SK-N-SH (cell line): ENCODE results near the gene MROH2A. TPM values are rescaled to one million over a fixed set of nuclear protein-coding genes. Genes with fewer than 3 reads are reported as not detected.

Source experiments
- CTCF ChIA-PET: fragments of 300-600, 350-600 bp; formaldehyde crosslinking; extraction: SDS; loops from one replicate; lab custom pipeline; 2021; lab: Yijun Ruan, JAX
- POLR2A ChIA-PET: fragments of 350-600 bp; sonication (Branson Sonifier 250); formaldehyde crosslinking; extraction: SDS; loops from one replicate; lab custom pipeline; 2020; ENCODE audit warnings: antibody characterized with exemption, inconsistent platforms; lab: Yijun Ruan, JAX
- DNase-seq: peaks from one replicate; pipeline ENCODE4 v3.0.0; 2012
- H2AFZ ChIP-seq: fragments of 200-600 bp; sonication (generic); 2 replicates; pipeline ENCODE4 v1.8.1; 2016; ENCODE audit warnings: antibody characterized with exemption, mild to moderate bottlenecking, low read depth
- H3F3A ChIP-seq: fragments of 200-600 bp; sonication (generic); replicated peaks from 2 replicates; pipeline ENCODE3; 2016; ENCODE audit warnings: antibody characterized with exemption, mild to moderate bottlenecking; ENCODE audit not compliant: insufficient read depth
- H3K27ac ChIP-seq, 2 experiments: fragments of 200-500 bp in 1 of 2; fragments of 200-600 bp in 1 of 2; sonication (Bioruptor generic) in 1 of 2; sonication (generic), shearing (Covaris generic) in 1 of 2; 2 replicates each; pipeline versions ENCODE4 v1.5.1 to v1.6.1; 2014 to 2016; ENCODE audit warnings: low read depth in 2 of 2, inconsistent platforms in 1 of 2, low read length in 1 of 2, mild to moderate bottlenecking in 1 of 2, mixed read lengths in 1 of 2
- H3K27me3 ChIP-seq: fragments of 200-600 bp; sonication (generic), shearing (Covaris generic); 2 replicates; pipeline ENCODE4 v1.6.1; 2016; ENCODE audit warnings: mixed run types; ENCODE audit not compliant: insufficient read depth
- H3K36me3 ChIP-seq, 2 experiments: fragments of 200-500 bp in 1 of 2; fragments of 200-600 bp in 1 of 2; sonication (Bioruptor generic) in 1 of 2; sonication (generic) in 1 of 2; replicated peaks in 1 of 2; 2 replicates each; pipeline versions ENCODE3 to v1.5.1; 2014 to 2016; ENCODE audit warnings: low read length in 1 of 2, mild to moderate bottlenecking in 1 of 2; ENCODE audit not compliant: insufficient read depth in 2 of 2, control insufficient read depth in 1 of 2
- H3K4me1 ChIP-seq, 2 experiments: fragments of 200-500 bp in 1 of 2; fragments of 200-600 bp in 1 of 2; sonication (Bioruptor generic) in 1 of 2; sonication (generic), shearing (Covaris generic) in 1 of 2; 2 replicates each; pipeline versions ENCODE4 v1.5.1 to v1.6.1; 2014 to 2016; ENCODE audit warnings: low read depth in 1 of 2, low read length in 1 of 2, mixed run types in 1 of 2; ENCODE audit not compliant: insufficient read depth in 2 of 2, control insufficient read depth in 1 of 2
- H3K4me2 ChIP-seq: fragments of 200-600 bp; sonication (generic), shearing (Covaris generic); 2 replicates; pipeline ENCODE4 v1.6.1; 2017; ENCODE audit warnings: mixed run types
- H3K4me3 ChIP-seq, 2 experiments: fragments of 200-500 bp in 1 of 2; fragments of 200-600 bp in 1 of 2; sonication (Bioruptor generic) in 1 of 2; sonication (generic), shearing (Covaris generic) in 1 of 2; 2 replicates each; pipeline versions ENCODE4 v1.5.1 to v1.8.1; 2014 to 2016; ENCODE audit warnings: low read depth in 2 of 2, inconsistent platforms in 1 of 2, low read length in 1 of 2, mild to moderate bottlenecking in 1 of 2, mixed read lengths in 1 of 2, moderate library complexity in 1 of 2
- H3K79me2 ChIP-seq: fragments of 200-600 bp; sonication (generic); 2 replicates; pipeline ENCODE4 v1.8.1; 2017; ENCODE audit warnings: mild to moderate bottlenecking; ENCODE audit not compliant: insufficient read depth
- H3K9ac ChIP-seq: fragments of 200-600 bp; sonication (generic); 2 replicates; pipeline ENCODE4 v1.6.1; 2017; ENCODE audit warnings: mixed run types
- H3K9me2 ChIP-seq: fragments of 200-600 bp; sonication (generic); 2 replicates; pipeline ENCODE4 v1.6.1; 2017; ENCODE audit warnings: mixed run types
- H3K9me3 ChIP-seq: fragments of 200-600 bp; sonication (generic); 2 replicates; pipeline ENCODE4 v1.6.1; 2017; ENCODE audit warnings: mixed run types, mild to moderate bottlenecking, moderate library complexity
- H4K20me1 ChIP-seq: fragments of 200-600 bp; sonication (generic); 2 replicates; pipeline ENCODE4 v1.6.1; 2017; ENCODE audit warnings: mild to moderate bottlenecking, mixed run types; ENCODE audit not compliant: insufficient read depth
- EZH2phosphoT487 ChIP-seq: fragments of 200-600 bp; sonication (generic); IDR thresholded peaks from 2 replicates; pipeline ENCODE4 v1.6.1; 2017; ENCODE audit warnings: low read depth, mixed run types, mild to moderate bottlenecking, antibody characterized with exemption, moderate library complexity, borderline replicate concordance
- FOSL2 ChIP-seq: IDR thresholded peaks from 2 replicates; pipeline ENCODE4 v1.4.0; 2012; ENCODE audit warnings: low read depth, mild to moderate bottlenecking, moderate library complexity, borderline replicate concordance
- FOXJ3 ChIP-seq: sonication (generic); formaldehyde crosslinking; IDR thresholded peaks from 2 replicates; pipeline ENCODE4 v1.5.1; 2020; ENCODE audit warnings: mild to moderate bottlenecking, missing genetic modification reagents
- FOXM1 ChIP-seq: IDR thresholded peaks from 2 replicates; pipeline ENCODE4 v1.4.0; 2012; ENCODE audit warnings: low read depth, mild to moderate bottlenecking
- MEF2A ChIP-seq: IDR thresholded peaks from 2 replicates; pipeline ENCODE4 v1.4.0; 2012; ENCODE audit warnings: low read depth, borderline replicate concordance
- MXI1 ChIP-seq: IDR thresholded peaks from 2 replicates; pipeline ENCODE4 v1.6.1; 2012; ENCODE audit warnings: mild to moderate bottlenecking, low read depth, low read length, improper control_type of control experiment
- NFIC ChIP-seq: IDR thresholded peaks from 2 replicates; pipeline ENCODE4 v1.4.0; 2012; ENCODE audit warnings: borderline replicate concordance
- NRF1 ChIP-seq: IDR thresholded peaks from 2 replicates; pipeline ENCODE4 v1.6.1; 2012; ENCODE audit warnings: low read depth, mild to moderate bottlenecking, low read length
- RCOR1 ChIP-seq: fragments of 150-350 bp; IDR thresholded peaks from 2 replicates; pipeline ENCODE4 v1.6.1; 2017; ENCODE audit warnings: antibody characterized with exemption, low read length
- RFX5 ChIP-seq: IDR thresholded peaks from 2 replicates; pipeline ENCODE4 v1.6.1; 2012; ENCODE audit warnings: mild to moderate bottlenecking, improper control_type of control experiment, low read length
- RXRA ChIP-seq: IDR thresholded peaks from 2 replicates; pipeline ENCODE4 v1.4.0; 2012; ENCODE audit warnings: low read depth, mild to moderate bottlenecking, borderline replicate concordance
- SMC3 ChIP-seq: IDR thresholded peaks from 2 replicates; pipeline ENCODE4 v1.6.1; 2012; ENCODE audit warnings: low read depth, low read length, improper control_type of control experiment
- TCF12 ChIP-seq: IDR thresholded peaks from 2 replicates; pipeline ENCODE4 v1.4.0; 2012
- WGBS: methylation state at CpG from one replicate; pipeline ENCODE4 v1.1.6; 2017; ENCODE audit warnings: low lambda C conversion rate; 5-methylcytosine and 5-hydroxymethylcytosine counted together
- polyA plus RNA-seq, 3 experiments: library from polyadenylated mRNA; depleted of rRNA; stranded (reverse); fragments of >200 nt; gene quantifications; 2 replicates each; pipeline ENCODE4 v1.2.3, GENCODE V29; 2012
- TF ChIP-seq, protein P1 (sequence below): IDR thresholded peaks from 2 replicates; pipeline ENCODE4 v1.4.0; 2012; ENCODE audit warnings: low read depth, borderline replicate concordance
- TF ChIP-seq, protein P2 (sequence below): fragments of 200-600 bp; sonication (generic); IDR thresholded peaks from 2 replicates; pipeline ENCODE4 v1.6.1; 2017; ENCODE audit warnings: antibody characterized with exemption, mild to moderate bottlenecking, moderate library complexity
- TF ChIP-seq, protein P3 (sequence below): IDR thresholded peaks from 2 replicates; pipeline ENCODE4 v1.4.0; 2012; ENCODE audit warnings: low read depth
- TF ChIP-seq, protein P4 (sequence below): fragments of 150-350 bp; IDR thresholded peaks from 2 replicates; pipeline ENCODE4 v1.6.1; 2016; ENCODE audit warnings: mild to moderate bottlenecking, low read depth, low read length
- TF ChIP-seq, protein P5 (sequence below): IDR thresholded peaks from 2 replicates; pipeline ENCODE4 v1.4.0; 2012; ENCODE audit warnings: low read depth, borderline replicate concordance

MROH2A gene
- polyA plus RNA-seq, 1 of the 3 experiments (the other 2 are of a cell fraction) = 0.02 TPM

DNA sequence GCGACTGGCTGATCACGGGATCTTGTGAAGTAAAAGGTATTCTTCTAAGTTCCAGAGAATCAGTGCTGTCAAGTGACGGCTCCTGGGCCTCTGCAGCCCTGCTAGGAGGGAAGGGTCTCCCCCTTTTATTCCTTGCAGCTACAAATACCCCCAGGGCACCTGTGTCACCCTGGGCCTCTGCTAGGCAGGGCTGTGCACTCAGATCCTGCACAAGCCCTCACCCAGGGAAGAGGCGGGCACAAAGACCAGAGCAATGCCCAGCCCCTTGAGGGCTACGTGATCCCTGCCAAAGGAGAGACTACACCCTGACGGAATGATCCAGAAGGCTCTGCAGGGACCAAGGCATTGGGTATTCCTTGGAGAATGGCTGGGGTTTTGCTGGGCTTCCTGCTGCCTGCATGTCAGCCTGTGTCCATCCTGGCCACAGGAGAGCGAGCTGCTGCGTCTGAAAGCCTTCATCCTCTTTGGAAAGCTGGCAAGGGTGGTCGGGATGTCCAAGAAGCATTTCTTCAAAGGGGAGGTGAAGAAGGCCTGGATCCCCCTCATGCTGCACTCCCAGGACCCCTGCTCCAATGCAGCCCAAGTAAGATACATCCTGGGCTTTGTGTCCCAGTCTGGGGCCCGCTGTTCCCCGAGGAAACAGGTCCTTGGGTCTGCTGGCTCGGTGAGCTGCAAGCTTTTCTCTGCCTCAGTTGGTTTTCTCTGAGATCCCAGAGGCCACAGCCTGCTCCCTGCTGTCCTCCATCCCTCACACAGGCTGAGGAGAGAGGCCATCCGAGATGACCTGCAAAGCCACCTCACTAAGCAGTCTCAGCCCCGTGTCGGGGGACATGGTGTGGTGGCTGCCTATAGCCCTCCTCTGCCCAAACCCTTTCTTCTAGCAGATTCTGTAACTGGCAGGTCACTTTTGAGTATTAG is 51.3 kb downstream of the MROH2A start:
- Histone ChIP-seq H2AFZ (no peak overlapping the region), H3K9me2 (no peaks in the 10 kb centered on the region), H3K4me3 (no peak overlapping the region), H3K9me3 (no peaks in the 10 kb centered on the region), H3K27me3 (no peaks in the 10 kb centered on the region), H3K4me2 (no peak overlapping the region), H3K4me1 (peaks cover 0 to 5% of the 10 kb centered on the region in 2 experiments; a peak in 1 of 4 replicates), H3K79me2 (no peaks in the 10 kb centered on the region), H3K36me3 (no peaks in the 10 kb centered on the region), H4K20me1 (no peaks in the 10 kb centered on the region)
- CTCF ChIA-PET = no interaction called here
- 92% methylated on average over 7 of the region's 15 CpGs for WGBS
- no peak for DNase-seq
- POLR2A ChIA-PET = no interaction called here
- TF ChIP-seq FOXM1 (no peak), RCOR1 (no peak), FOXJ3 (CRISPR knock-in tag) (no peak), EZH2phosphoT487 (no peak), NFIC (no peak), MEF2A (no peak), RFX5 (no peak), TCF12 (no peak), MXI1 (no peak), SMC3 (no peak), FOSL2 (no peak), NRF1 (no peak), RXRA (no peak)
- TF ChIP-seq, protein P1, sequence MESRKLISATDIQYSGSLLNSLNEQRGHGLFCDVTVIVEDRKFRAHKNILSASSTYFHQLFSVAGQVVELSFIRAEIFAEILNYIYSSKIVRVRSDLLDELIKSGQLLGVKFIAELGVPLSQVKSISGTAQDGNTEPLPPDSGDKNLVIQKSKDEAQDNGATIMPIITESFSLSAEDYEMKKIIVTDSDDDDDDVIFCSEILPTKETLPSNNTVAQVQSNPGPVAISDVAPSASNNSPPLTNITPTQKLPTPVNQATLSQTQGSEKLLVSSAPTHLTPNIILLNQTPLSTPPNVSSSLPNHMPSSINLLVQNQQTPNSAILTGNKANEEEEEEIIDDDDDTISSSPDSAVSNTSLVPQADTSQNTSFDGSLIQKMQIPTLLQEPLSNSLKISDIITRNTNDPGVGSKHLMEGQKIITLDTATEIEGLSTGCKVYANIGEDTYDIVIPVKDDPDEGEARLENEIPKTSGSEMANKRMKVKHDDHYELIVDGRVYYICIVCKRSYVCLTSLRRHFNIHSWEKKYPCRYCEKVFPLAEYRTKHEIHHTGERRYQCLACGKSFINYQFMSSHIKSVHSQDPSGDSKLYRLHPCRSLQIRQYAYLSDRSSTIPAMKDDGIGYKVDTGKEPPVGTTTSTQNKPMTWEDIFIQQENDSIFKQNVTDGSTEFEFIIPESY = no peak
- TF ChIP-seq, protein P2, sequence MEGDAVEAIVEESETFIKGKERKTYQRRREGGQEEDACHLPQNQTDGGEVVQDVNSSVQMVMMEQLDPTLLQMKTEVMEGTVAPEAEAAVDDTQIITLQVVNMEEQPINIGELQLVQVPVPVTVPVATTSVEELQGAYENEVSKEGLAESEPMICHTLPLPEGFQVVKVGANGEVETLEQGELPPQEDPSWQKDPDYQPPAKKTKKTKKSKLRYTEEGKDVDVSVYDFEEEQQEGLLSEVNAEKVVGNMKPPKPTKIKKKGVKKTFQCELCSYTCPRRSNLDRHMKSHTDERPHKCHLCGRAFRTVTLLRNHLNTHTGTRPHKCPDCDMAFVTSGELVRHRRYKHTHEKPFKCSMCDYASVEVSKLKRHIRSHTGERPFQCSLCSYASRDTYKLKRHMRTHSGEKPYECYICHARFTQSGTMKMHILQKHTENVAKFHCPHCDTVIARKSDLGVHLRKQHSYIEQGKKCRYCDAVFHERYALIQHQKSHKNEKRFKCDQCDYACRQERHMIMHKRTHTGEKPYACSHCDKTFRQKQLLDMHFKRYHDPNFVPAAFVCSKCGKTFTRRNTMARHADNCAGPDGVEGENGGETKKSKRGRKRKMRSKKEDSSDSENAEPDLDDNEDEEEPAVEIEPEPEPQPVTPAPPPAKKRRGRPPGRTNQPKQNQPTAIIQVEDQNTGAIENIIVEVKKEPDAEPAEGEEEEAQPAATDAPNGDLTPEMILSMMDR = no peak
- TF ChIP-seq, protein P3, sequence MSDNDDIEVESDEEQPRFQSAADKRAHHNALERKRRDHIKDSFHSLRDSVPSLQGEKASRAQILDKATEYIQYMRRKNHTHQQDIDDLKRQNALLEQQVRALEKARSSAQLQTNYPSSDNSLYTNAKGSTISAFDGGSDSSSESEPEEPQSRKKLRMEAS = no peak
- TF ChIP-seq, protein P4, sequence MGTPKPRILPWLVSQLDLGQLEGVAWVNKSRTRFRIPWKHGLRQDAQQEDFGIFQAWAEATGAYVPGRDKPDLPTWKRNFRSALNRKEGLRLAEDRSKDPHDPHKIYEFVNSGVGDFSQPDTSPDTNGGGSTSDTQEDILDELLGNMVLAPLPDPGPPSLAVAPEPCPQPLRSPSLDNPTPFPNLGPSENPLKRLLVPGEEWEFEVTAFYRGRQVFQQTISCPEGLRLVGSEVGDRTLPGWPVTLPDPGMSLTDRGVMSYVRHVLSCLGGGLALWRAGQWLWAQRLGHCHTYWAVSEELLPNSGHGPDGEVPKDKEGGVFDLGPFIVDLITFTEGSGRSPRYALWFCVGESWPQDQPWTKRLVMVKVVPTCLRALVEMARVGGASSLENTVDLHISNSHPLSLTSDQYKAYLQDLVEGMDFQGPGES = no peak
- TF ChIP-seq, protein P5, sequence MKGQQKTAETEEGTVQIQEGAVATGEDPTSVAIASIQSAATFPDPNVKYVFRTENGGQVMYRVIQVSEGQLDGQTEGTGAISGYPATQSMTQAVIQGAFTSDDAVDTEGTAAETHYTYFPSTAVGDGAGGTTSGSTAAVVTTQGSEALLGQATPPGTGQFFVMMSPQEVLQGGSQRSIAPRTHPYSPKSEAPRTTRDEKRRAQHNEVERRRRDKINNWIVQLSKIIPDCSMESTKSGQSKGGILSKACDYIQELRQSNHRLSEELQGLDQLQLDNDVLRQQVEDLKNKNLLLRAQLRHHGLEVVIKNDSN = no peak
- TF ChIP-seq, all 33 proteins: peak for 0
- Histone ChIP-seq H3K9ac (no peak overlapping the region), H3K27ac (no peak overlapping the region), H3F3A (no peaks in the 10 kb centered on the region)
